Astrocyte (in vitro differentiated cells and primary cell): ENCODE data around the gene EPHB2.

Experiments
- EZH2 ChIP-seq: IDR thresholded peaks from 2 replicates; pipeline ENCODE4 v1.6.1; 2012; ENCODE audit warnings: mild to moderate bottlenecking, low read length, inconsistent platforms; ENCODE audit not compliant: insufficient read depth
- TF ChIP-seq, protein P1 (sequence below): IDR thresholded peaks from 2 replicates; pipeline ENCODE4 v1.5.1; 2011; ENCODE audit warnings: low read depth, mild to moderate bottlenecking, inconsistent platforms, low read length, moderate library complexity; ENCODE audit not compliant: insufficient read depth

DNA sequence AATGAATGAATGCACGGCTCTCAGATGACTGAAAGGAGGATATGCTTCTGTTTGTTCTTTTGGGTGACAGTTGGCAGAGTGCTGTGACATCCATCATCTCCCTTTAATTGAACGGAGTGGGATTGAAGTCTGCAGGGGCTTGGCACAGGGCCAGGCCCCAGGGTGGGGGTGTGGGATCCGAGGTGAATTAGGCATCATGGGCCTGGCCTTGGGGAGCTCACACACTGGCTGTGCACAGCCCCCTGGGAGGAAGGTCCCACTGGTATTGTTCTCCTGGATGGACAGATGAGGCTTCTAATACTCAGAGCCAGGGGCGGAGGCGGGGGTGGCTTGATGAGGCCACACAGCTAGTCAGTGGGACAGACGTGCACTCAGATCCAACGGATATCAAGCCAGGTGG lies 19.3 kb downstream of the EPHB2 start:
- TF ChIP-seq, protein P1, sequence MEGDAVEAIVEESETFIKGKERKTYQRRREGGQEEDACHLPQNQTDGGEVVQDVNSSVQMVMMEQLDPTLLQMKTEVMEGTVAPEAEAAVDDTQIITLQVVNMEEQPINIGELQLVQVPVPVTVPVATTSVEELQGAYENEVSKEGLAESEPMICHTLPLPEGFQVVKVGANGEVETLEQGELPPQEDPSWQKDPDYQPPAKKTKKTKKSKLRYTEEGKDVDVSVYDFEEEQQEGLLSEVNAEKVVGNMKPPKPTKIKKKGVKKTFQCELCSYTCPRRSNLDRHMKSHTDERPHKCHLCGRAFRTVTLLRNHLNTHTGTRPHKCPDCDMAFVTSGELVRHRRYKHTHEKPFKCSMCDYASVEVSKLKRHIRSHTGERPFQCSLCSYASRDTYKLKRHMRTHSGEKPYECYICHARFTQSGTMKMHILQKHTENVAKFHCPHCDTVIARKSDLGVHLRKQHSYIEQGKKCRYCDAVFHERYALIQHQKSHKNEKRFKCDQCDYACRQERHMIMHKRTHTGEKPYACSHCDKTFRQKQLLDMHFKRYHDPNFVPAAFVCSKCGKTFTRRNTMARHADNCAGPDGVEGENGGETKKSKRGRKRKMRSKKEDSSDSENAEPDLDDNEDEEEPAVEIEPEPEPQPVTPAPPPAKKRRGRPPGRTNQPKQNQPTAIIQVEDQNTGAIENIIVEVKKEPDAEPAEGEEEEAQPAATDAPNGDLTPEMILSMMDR = no peak
- no peak for TF ChIP-seq EZH2
